GM19438 (cell line): Measurements from ENCODE around the gene SLC51A.
"Not testable (repeated sequence)": the region's sequence is repeated elsewhere in the genome, so short reads cannot be mapped to it uniquely, and the experiment has no call there.

Experiments used
- ATAC-seq: cut with Tn5 transposase; IDR thresholded peaks from one replicate; pipeline ENCODE4 v1.9.1; 2021; ENCODE audit warnings: low read depth; ENCODE audit not compliant: unreplicated experiment

SLC51A gene

GRCh38 chr3:196236223-196236622, 19.9 kb downstream of the SLC51A start:
- no peak for ATAC-seq

GRCh38 chr3:196237203-196237602, 20.9 kb downstream of the SLC51A start:
- ATAC-seq, result no peak

GRCh38 chr3:196238612-196239560, 22.6 kb downstream of the SLC51A start:
- no peak for ATAC-seq

GRCh38 chr3:196240424-196240823, 24.1 kb downstream of the SLC51A start:
- ATAC-seq, result no peak

GRCh38 chr3:196241704-196242103, 25.4 kb downstream of the SLC51A start:
- ATAC-seq, result no peak

GRCh38 chr3:196244166-196244565, 27.8 kb downstream of the SLC51A start:
- not testable (repeated sequence) for ATAC-seq

GRCh38 chr3:196246612-196247308, 30.4 kb downstream of the SLC51A start:
- ATAC-seq, result no peak

- ATAC-seq, result no peak
Measured at GRCh38 chr3:196251918-196252317, 35.6 kb downstream of the SLC51A start.

GRCh38 chr3:196254376-196255283, 38.3 kb downstream of the SLC51A start:
- no peak for ATAC-seq

- no peak for ATAC-seq
Measured at GRCh38 chr3:196255776-196256175, 39.4 kb downstream of the SLC51A start.

- no peak for ATAC-seq
Measured at GRCh38 chr3:196260784-196261183, 44.5 kb downstream of the SLC51A start.

GRCh38 chr3:196263819-196264218, 47.5 kb downstream of the SLC51A start:
- ATAC-seq, result no peak

- no peak for ATAC-seq
Measured at GRCh38 chr3:196268284-196269163, 52.2 kb downstream of the SLC51A start.

GRCh38 chr3:196270499-196270898, 54.2 kb downstream of the SLC51A start:
- ATAC-seq, result no peak

- ATAC-seq, result no peak
Measured at GRCh38 chr3:196272826-196273225, 56.5 kb downstream of the SLC51A start.

- no peak for ATAC-seq
Measured at GRCh38 chr3:196273655-196274054, 57.3 kb downstream of the SLC51A start.

GRCh38 chr3:196274585-196274984, 58.3 kb downstream of the SLC51A start:
- ATAC-seq, result peak; percentile 84

- ATAC-seq, result no peak
Measured at GRCh38 chr3:196275126-196275525, 58.8 kb downstream of the SLC51A start.

GRCh38 chr3:196280689-196281440, 64.5 kb downstream of the SLC51A start:
- ATAC-seq, result no peak
